DMS53 treated with DMSO at 0.1 percent for 48 hours (cell line): ENCODE measurements around the gene TPRN.

Experiments
- DNase-seq: peaks from one replicate; lab custom pipeline; 2025; ENCODE audit not compliant: unreplicated experiment; lab: John Stamatoyannopoulos, UW

TPRN gene

DNA sequence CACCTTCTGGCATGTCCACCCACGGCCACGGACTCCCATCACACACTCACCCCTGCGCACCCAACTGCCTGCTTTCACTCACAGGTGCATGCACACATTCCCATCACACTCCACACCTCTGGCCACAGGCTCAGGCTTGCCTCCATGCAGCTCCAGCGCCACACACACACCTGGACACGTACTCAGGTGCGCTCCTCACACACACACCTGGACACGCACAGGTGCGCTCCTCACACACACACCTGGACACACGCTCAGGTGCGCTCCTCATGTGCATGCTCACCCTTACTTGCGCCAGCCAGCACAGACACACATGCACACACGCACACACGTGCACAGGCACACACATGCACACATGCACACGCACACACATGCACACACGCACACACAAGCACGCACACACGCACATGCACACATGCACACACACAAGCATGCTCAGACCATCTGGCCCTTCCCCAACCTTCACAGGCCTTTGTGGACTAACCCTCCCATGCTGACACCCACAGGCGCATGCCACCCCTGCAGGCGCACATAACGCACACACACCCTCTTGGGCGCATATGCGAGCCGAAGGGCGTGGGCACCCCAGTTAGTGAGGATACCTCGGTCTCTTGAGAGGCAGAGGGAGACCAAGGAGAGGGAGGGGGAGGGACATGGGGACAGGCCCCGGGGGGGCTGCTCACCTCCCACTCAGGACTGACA lies 53.3 kb downstream of the TPRN start:
- no peak for DNase-seq

DNA sequence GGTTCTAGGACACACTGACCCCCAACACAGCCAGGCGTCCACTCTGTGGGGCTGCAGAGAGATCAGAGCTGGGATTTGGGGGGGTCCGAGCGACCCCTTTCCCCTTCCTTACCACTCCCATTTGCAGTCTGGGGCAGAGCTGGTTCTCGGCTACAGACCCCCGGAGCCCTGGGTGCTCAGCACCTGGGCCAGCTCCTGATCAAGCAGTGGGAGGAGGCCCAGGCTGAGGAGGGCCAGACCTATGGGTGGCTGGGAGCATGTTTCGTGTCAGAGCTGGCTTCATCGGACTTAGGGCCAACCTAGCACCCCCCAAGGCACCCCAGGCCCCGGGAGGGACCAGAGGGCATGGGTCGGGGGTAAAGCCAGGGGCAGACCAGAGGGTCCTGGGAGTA lies 54.0 kb downstream of the TPRN start:
- no peak for DNase-seq

DNA sequence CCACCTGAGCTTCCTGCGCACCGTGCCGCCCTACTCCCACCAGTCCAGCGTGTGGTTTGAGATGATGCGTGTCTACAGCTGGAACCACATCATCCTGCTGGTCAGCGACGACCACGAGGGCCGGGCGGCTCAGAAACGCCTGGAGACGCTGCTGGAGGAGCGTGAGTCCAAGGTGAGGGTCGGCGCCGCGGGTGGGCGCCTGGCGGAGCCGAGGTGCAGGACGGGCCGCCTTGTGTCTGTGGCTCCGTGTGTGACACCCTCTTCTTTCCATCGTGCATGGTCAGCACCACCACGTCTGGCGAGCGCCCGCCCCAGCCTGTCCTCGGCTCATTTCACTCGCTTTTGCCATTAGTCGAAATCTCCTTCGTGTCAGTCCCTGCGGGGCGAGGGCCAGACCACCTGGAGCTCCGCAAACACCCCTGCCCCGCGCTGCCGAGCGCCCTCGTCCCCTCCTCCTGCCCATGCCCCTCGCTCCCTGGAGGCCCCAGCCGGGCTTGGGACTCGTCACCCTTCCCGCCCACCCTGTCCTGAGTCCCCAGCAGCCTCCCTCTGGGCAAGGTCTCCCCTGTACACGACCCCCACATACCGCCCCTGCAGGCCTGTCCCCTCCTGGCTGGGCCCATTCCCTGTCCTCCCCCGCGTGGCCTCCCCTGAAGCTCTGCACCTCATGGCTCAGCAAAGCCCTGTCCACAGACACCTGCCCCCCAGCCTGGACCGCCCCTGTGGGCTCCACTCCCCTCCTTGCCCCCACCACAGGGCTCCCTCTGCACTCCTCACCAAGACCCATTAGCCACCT lies 54.6 kb downstream of the TPRN start:
- DNase-seq: no peak

DNA sequence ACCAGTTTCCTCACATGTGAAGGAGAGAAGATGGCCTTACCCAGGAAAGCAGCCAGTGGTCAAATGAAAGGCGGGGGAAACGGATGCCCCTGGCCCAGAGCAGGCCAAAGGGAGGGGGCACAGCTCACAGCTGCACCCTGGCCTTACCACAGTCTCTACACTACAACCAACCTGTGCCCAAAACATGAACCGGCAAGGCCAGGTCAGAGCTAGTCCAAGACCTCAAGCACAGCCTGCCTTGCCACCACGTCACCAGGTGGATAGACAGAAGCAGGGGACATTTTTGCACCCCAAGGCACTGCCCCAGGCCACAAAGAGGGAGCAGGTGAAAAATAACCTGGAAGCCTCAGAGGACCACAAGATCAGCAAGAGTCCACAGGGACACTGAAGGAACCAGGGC lies 57.1 kb downstream of the TPRN start:
- DNase-seq: no peak

DNA sequence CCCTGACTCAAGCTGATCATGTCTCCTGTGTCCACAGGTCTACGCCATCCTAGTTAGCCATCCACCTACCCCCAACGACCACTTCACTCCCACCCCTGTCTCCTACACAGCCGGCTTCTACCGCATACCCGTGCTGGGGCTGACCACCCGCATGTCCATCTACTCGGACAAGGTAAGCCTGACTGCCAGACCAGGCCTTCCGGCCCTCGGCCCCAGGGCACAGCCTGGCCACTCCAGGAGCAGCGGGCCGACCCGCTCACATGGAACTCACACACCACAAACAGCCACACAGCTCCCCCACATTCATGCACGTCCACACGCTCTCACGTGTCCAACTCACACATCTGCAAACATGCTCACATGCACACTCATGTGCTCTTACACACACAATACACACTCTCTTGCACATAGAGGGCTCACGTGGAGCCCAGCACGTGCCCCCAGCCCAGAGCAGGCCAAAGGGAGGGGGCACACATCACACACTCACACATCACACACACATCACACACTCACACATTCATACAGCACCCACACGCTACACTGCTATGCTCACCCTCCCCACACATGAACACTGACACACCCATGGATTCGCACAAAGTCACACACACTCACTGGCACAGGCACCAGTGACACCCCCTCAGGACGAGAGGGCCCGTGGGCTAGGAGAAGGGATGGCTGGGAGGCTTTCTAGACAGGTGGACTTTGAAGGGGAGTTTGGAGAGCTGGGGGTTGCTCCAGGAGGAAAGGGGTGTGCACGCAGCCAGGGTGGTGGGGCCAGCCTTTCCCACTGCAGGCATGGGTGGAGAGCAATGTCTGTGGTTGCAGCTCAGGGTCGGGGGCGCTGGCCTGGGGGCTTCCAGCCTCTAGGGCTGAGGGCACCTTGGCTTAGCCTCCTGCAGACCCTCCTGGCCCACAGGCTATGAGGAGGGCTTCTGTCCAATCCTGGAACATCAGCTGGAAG lies 58.3 kb downstream of the TPRN start:
- no peak for DNase-seq
